Progenitor cell of endocrine pancreas (in vitro differentiated cells): ENCODE results near the gene ADAM30. TPM values are rescaled to one million over a fixed set of nuclear protein-coding genes. Genes with fewer than 3 reads are reported as not detected.

Experiments used
- DNase-seq: peaks from one replicate; pipeline ENCODE4 v3.0.0; 2021; ENCODE audit warnings: low spot score; ENCODE audit not compliant: unreplicated experiment
- H3K27ac Mint-ChIP-seq: 2 replicates; pipeline ENCODE4 v1.8.0; 2021; ENCODE audit warnings: mild to moderate bottlenecking, moderate library complexity, mixed read lengths
- H3K27me3 Mint-ChIP-seq: 2 replicates; pipeline ENCODE4 v1.8.0; 2021; ENCODE audit warnings: mixed read lengths
- H3K36me3 Mint-ChIP-seq: 2 replicates; pipeline ENCODE4 v1.8.0; 2022; ENCODE audit warnings: mixed read lengths; ENCODE audit not compliant: insufficient read depth
- H3K4me1 Mint-ChIP-seq: 2 replicates; pipeline ENCODE4 v1.8.0; 2021; ENCODE audit warnings: low read depth, mixed read lengths
- H3K4me3 Mint-ChIP-seq: 2 replicates; pipeline ENCODE4 v1.8.0; 2021; ENCODE audit warnings: low read depth, mild to moderate bottlenecking, moderate library complexity, mixed read lengths
- H3K9me3 Mint-ChIP-seq: 2 replicates; pipeline ENCODE4 v1.8.0; 2021; ENCODE audit warnings: low read depth, mixed read lengths
- total RNA-seq: library from RNA; stranded (reverse); gene quantifications from 2 replicates; pipeline ENCODE4 v1.2.1, GENCODE V29; 2021
- TF ChIP-seq, protein P1 (sequence below): fragments of 200-600 bp; sonication (generic); IDR thresholded peaks from one replicate; pipeline ENCODE4 v1.5.0; 2021; ENCODE audit warnings: antibody characterized with exemption, mild to moderate bottlenecking; ENCODE audit not compliant: unreplicated experiment

Gene ADAM30
- total RNA-seq, 1 donor from 2014 or later: not detected

DNA sequence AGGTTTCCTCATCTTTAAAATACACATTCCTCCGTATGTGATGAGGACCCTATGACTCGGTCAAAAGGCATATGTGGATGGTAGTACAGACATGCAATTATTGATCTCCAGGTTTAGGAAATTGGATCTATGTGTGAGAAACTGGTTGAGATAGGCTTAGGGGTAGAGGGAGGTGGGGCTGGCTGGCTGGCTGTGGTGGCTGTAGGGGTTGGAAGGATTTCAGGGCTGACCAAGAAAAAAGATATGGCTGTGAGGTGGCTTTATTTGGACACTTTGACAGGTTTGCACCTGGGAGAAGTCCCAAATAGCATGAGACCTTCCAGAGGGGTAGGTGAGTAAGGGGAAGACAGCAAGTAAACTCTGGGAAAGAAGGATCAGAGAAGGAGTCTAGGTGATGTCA is 39.6 kb upstream of the ADAM30 start:
- Mint-ChIP-seq H3K4me1 (no peaks in the 10 kb centered on the region), H3K4me3 (no peak overlapping the region), H3K27me3 (no peaks in the 10 kb centered on the region), H3K9me3 (peaks cover 15% of the 10 kb centered on the region), H3K27ac (no peak overlapping the region), H3K36me3 (peaks cover 64% of the 10 kb centered on the region)
- TF ChIP-seq, protein P1, sequence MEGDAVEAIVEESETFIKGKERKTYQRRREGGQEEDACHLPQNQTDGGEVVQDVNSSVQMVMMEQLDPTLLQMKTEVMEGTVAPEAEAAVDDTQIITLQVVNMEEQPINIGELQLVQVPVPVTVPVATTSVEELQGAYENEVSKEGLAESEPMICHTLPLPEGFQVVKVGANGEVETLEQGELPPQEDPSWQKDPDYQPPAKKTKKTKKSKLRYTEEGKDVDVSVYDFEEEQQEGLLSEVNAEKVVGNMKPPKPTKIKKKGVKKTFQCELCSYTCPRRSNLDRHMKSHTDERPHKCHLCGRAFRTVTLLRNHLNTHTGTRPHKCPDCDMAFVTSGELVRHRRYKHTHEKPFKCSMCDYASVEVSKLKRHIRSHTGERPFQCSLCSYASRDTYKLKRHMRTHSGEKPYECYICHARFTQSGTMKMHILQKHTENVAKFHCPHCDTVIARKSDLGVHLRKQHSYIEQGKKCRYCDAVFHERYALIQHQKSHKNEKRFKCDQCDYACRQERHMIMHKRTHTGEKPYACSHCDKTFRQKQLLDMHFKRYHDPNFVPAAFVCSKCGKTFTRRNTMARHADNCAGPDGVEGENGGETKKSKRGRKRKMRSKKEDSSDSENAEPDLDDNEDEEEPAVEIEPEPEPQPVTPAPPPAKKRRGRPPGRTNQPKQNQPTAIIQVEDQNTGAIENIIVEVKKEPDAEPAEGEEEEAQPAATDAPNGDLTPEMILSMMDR: no peak
- DNase-seq: no peak

DNA sequence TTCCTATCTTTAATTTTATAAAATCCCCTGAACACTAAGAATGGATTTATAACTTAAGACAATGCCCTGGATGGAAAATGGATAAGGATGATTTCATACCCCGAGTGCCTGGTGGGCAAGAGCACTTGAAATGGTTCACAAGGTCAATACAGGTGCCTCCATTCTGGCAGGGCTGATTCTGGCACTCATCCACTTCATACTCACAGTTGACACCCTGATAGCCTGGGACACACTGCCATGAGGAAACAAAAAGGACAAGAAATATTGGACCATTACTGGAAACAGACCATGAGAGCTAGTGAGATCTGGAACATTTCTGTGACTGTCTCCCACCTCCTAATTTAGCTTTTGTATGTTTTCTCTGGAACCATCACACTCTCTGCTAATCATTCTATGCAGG is 39.1 kb upstream of the ADAM30 start:
- no peak overlapping the region for H3K27ac Mint-ChIP-seq
- no peak for DNase-seq
- TF ChIP-seq, protein P1: no peak
- H3K36me3 Mint-ChIP-seq: peaks cover 62% of the 10 kb centered on the region
- peaks cover 15% of the 10 kb centered on the region for H3K9me3 Mint-ChIP-seq
- no peaks in the 10 kb centered on the region for H3K4me1 Mint-ChIP-seq
- no peak overlapping the region for H3K4me3 Mint-ChIP-seq
- no peaks in the 10 kb centered on the region for H3K27me3 Mint-ChIP-seq

DNA sequence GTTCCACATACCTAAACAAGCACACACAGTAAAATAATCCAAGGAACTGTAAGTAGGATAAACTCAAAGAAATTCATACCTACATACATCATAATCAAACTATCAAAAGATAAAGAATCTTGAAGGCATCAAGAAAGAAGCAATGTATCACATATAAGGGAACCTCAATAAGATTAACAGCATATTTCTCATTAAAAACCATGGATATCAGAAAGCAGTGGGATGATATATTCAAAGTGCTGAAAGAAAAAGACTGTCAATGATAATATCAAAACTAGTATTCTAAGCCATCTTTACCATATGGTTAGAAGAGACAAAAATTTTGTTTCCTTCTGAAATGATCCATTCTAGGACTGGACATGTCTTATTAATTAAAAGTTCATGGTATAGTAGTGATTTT is 37.1 kb upstream of the ADAM30 start:
- no peak overlapping the region for H3K27ac Mint-ChIP-seq
- peaks cover 51% of the 10 kb centered on the region for H3K36me3 Mint-ChIP-seq
- no peaks in the 10 kb centered on the region for H3K4me1 Mint-ChIP-seq
- no peak overlapping the region for H3K4me3 Mint-ChIP-seq
- no peaks in the 10 kb centered on the region for H3K27me3 Mint-ChIP-seq
- DNase-seq: no peak
- peaks cover 15% of the 10 kb centered on the region for H3K9me3 Mint-ChIP-seq
- TF ChIP-seq, protein P1: no peak

DNA sequence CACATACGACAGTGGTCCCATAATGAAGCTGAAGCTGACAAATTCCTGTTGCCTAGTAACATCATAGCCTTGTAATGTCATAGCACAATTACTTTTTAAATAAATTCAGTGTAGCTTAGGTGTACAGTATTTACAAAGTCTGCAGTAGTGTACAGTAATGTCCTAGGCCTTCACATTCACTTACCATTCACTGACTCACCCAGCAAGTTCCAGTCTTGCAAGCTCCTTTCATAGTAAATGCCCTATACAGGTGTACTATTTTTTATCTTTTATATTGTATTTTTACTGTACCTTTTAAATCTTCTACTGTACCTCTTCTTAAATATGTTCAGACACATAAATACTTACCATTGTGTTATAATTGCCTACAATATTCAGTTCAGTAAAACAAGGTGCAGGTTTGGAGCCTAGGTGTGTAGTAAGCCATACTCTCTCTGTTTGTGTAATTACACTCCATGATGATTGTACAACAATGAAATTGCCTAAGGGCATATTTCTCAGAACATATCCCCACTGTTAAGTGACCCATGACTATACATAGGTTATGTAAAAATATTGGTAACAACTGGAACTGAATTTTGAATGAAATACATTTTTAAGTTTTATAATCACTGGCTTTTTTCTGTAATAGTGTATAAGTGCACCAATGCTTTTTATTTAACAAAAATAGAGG is 33.5 kb upstream of the ADAM30 start:
- TF ChIP-seq, protein P1: no peak
- H3K4me3 Mint-ChIP-seq: no peak overlapping the region
- H3K9me3 Mint-ChIP-seq: peaks cover 15% of the 10 kb centered on the region
- H3K4me1 Mint-ChIP-seq: no peaks in the 10 kb centered on the region
- no peaks in the 10 kb centered on the region for H3K27me3 Mint-ChIP-seq
- peaks cover 42% of the 10 kb centered on the region for H3K36me3 Mint-ChIP-seq
- no peak overlapping the region for H3K27ac Mint-ChIP-seq
- no peak for DNase-seq

DNA sequence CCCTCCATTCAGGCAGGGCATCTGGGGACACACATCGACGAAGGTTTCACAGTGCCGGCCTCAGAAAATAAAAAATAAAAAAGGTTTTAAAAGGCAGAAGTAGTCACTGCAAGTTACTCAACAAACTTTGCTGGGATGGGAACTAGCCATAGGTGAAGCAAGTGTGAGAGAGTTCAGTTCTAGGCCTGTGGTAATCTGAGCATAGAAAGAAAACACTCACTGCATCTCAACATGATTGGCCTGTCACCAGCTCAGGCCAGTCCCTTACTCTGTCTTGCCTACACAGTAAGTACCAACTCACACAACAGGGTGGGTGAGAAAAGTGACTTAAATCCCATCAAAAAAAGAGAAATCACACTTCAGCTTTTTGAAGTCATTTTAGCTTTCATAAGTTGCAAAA is 30.2 kb upstream of the ADAM30 start:
- Mint-ChIP-seq H3K27ac (no peak overlapping the region), H3K27me3 (no peaks in the 10 kb centered on the region), H3K9me3 (no peaks in the 10 kb centered on the region), H3K4me3 (no peak overlapping the region), H3K36me3 (peaks cover 37% of the 10 kb centered on the region), H3K4me1 (no peaks in the 10 kb centered on the region)
- TF ChIP-seq, protein P1: no peak
- DNase-seq: no peak
